Esophagus squamous epithelium (tissue), 5 donors: ENCODE measurements around the gene MBOAT1. TPM values are rescaled to one million over a fixed set of nuclear protein-coding genes. Genes with fewer than 3 reads are reported as not detected.

ENCODE experiments used
- DNase-seq: peaks from one replicate; lab custom pipeline; 2025; lab: John Stamatoyannopoulos, UW
- H3K27ac ChIP-seq, 4 donors: fragments of 200-600 bp; sonication (generic); one replicate each; pipeline ENCODE4 v1.5.1; 2016 to 2019; ENCODE audit warnings: mild to moderate bottlenecking in 1 of 4
- H3K27me3 ChIP-seq, 4 donors: fragments of 200-600 bp; sonication (generic); 1 replicate in 3 of 4; 2 replicates in 1 of 4; pipeline versions ENCODE4 v1.5.1 to v1.6.0; 2017 to 2021; ENCODE audit warnings: antibody characterized with exemption in 1 of 4
- H3K36me3 ChIP-seq, 3 donors: fragments of 200-600 bp; sonication (generic); one replicate each; pipeline ENCODE4 v1.5.1; 2016 to 2019
- H3K4me1 ChIP-seq, 3 donors: fragments of 200-600 bp; sonication (generic); one replicate each; pipeline ENCODE4 v1.5.1; 2017 to 2019
- H3K4me3 ChIP-seq, 4 donors: fragments of 200-600 bp; sonication (generic); 1 replicate in 3 of 4; 2 replicates in 1 of 4; pipeline ENCODE4 v1.5.1; 2016 to 2019; ENCODE audit warnings: mild to moderate bottlenecking in 2 of 4, moderate library complexity in 1 of 4
- H3K9me3 ChIP-seq, 3 donors: fragments of 200-600 bp; sonication (generic); one replicate each; pipeline ENCODE4 v1.5.1; 2016 to 2019
- CTCF ChIP-seq, 6 experiments: fragments of 450-650 bp in 4 of 6; fragments of 200-600 bp in 2 of 6; sonication (generic) in 2 of 6; IDR thresholded peaks; one replicate each; pipeline ENCODE4 v1.5.1; 2016 to 2019; ENCODE audit warnings: antibody characterized with exemption in 6 of 6, mild to moderate bottlenecking in 4 of 6, moderate library complexity in 4 of 6
- POLR2A ChIP-seq, 4 donors: fragments of 450-650 bp; IDR thresholded peaks; one replicate each; pipeline ENCODE4 v1.6.1; 2017; ENCODE audit warnings: antibody characterized with exemption in 4 of 4, mild to moderate bottlenecking in 4 of 4, moderate library complexity in 3 of 4
- WGBS, 2 donors: methylation state at CpG; one replicate each; pipeline ENCODE4 v1.1.5; 2018; 5-methylcytosine and 5-hydroxymethylcytosine counted together
- intact Hi-C: fragments of 100-400 bp; cut with DNase I; formaldehyde crosslinking; loops from one replicate; pipeline ENCODE4 v1.15.0; 2022
- total RNA-seq, 4 donors: library from RNA; depleted of rRNA; stranded (reverse); fragments of >200 nt; gene quantifications; one replicate each; pipeline ENCODE4 v1.1.0, GENCODE V29; 2016
- donor health status: DM: yes; HTN: yes; CAD: no.

MBOAT1 gene, protein sequence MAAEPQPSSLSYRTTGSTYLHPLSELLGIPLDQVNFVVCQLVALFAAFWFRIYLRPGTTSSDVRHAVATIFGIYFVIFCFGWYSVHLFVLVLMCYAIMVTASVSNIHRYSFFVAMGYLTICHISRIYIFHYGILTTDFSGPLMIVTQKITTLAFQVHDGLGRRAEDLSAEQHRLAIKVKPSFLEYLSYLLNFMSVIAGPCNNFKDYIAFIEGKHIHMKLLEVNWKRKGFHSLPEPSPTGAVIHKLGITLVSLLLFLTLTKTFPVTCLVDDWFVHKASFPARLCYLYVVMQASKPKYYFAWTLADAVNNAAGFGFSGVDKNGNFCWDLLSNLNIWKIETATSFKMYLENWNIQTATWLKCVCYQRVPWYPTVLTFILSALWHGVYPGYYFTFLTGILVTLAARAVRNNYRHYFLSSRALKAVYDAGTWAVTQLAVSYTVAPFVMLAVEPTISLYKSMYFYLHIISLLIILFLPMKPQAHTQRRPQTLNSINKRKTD
- total RNA-seq, result 10 to 100 TPM in 3 of 4 donors, 1 to 10 TPM in 1; 5.2 to 12.8 (median 12.0) TPM

GRCh38 chr6:20212392-20213111, at the start of gene MBOAT1:
Gene MBOAT1, minus strand, starts transcription at chr6:20212469. Its CDS starts 235 bp downstream, at chr6:20212234.
- 1 to 6% methylated on average over 4 to 12 of the region's 60 CpGs for WGBS, 2 donors
- peaks cover 12 to 64% (median 23%) of the 10 kb centered on the region in 3 donors for H3K4me1 ChIP-seq

GRCh38 chr6:20261685-20262084, 49.4 kb upstream of the MBOAT1 start:
- Histone ChIP-seq H3K27me3 (no peaks in the 10 kb centered on the region), H3K9me3 (peaks cover 0 to 4% (median 3%) of the 10 kb centered on the region in 3 donors), H3K27ac (no peak overlapping the region), H3K4me3 (no peak overlapping the region), H3K36me3 (no peaks in the 10 kb centered on the region), H3K4me1 (peaks cover 0 to 14% (median 3%) of the 10 kb centered on the region in 3 donors)
- WGBS, 2 donors, result 65 to 68% methylated on average over 2 of the region's 2 CpGs
- intact Hi-C loops, result no loop called here
- no peak for DNase-seq
- TF ChIP-seq POLR2A (IDR thresholded peaks at IDR 0.05) (no peak), CTCF (IDR thresholded peaks at IDR 0.05) (no peak)

More at GRCh38 chr6:20212392-20213111, at the start of gene MBOAT1:
- H3K27me3 ChIP-seq, result no peaks in the 10 kb centered on the region
- intact Hi-C loops, result no loop called here
- H3K9me3 ChIP-seq, result no peaks in the 10 kb centered on the region
- H3K4me3 ChIP-seq, result peak within 1 kb of the TSS; percentile 72 to 82 (median 74)
- H3K27ac ChIP-seq, result peak within 1 kb of the TSS; percentile 91 to 95 (median 92)
- TF ChIP-seq POLR2A (IDR thresholded peaks at IDR 0.05) (peak in 3 of 4 donors; percentile 48 to 78 (median 75)), CTCF (IDR thresholded peaks at IDR 0.05) (peak in 1 of 6 experiments; percentile 21)
- DNase-seq, result peak; percentile 51
- no peaks in the 10 kb centered on the region for H3K36me3 ChIP-seq

DNA sequence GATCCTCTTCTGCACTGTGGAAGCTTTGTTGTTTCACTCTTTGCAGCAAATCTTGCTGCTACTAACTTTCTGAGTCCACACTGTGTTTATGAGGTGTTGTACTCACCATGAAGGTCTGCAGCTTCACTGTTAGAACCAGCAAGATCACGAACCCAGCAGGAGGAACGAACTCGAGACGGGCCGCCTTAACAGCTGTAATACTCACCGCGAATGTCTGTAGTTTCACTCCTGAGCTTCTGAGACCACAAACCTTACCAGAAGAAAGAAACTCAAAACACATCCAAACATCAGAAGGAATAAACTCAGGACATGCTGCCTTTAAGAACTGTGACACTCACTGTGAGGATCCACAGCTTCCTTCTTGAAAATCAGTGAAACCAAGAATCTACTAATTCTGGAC, 48.1 kb upstream of the MBOAT1 start:
- Histone ChIP-seq H3K27me3 (no peaks in the 10 kb centered on the region), H3K36me3 (no peaks in the 10 kb centered on the region), H3K27ac (no peak overlapping the region), H3K4me3 (no peak overlapping the region), H3K4me1 (peaks cover 0 to 7% (median 0%) of the 10 kb centered on the region in 3 donors), H3K9me3 (peaks cover 0 to 4% (median 3%) of the 10 kb centered on the region in 3 donors)
- WGBS, 2 donors, result 90% methylated on average over 4 to 7 of the region's 7 CpGs
- TF ChIP-seq POLR2A (IDR thresholded peaks at IDR 0.05), result no peak
- no peak for TF ChIP-seq CTCF (IDR thresholded peaks at IDR 0.05)
- intact Hi-C loops, result no loop called here
- DNase-seq, result no peak

DNA sequence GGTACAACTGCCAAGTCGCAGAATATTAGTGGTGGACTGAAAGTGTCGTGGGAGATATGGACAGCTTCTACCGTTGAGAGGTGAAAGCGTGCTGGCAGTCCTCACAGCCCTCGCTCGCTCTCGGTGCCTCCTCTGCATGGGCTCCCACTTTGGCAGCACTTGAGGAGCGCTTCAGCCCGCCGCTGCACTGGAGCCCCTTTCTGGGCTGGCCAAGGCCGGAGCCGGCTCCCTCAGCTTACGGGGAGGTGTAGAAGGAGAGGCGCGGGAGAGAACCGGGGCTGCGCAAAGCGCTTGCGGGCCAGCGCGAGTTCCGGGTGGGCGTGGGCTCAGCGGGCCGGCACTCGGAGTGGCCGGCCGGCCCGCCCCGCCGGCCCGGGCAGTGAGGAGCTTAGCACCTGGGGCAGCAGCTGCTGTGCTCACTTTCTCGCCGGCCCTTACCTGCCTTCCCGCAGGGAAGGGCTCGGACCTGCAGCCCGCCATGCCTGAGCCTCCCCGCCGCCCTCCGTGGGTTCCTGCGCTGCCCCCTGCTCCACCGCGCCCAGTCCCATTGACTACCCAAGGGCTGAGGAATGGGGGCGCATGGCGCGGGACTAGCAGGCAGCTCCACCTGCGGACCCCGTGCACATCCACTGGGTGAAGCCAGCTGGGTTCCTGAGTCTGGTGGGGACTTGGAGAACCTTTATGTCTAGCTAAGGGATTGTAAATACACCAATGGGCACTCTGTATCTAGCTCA, 47.2 kb upstream of the MBOAT1 start:
- H3K27ac ChIP-seq, result no peak overlapping the region
- H3K9me3 ChIP-seq, result peaks cover 0 to 4% (median 3%) of the 10 kb centered on the region in 3 donors
- 91 to 95% methylated on average over 6 to 7 of the region's 48 CpGs for WGBS, 2 donors
- peaks cover 0 to 12% (median 0%) of the 10 kb centered on the region in 3 donors for H3K4me1 ChIP-seq
- no peak overlapping the region for H3K4me3 ChIP-seq
- no peaks in the 10 kb centered on the region for H3K36me3 ChIP-seq
- no peak for DNase-seq
- intact Hi-C loops, result no loop called here
- H3K27me3 ChIP-seq, result no peaks in the 10 kb centered on the region
- TF ChIP-seq CTCF (IDR thresholded peaks at IDR 0.05), result no peak
- TF ChIP-seq POLR2A (IDR thresholded peaks at IDR 0.05), result no peak
